Lower lobe of right lung (tissue), 2 donors: Measurements from ENCODE around the gene GTPBP1. TPM values are rescaled to one million over a fixed set of nuclear protein-coding genes. Genes with fewer than 3 reads are reported as not detected.

Source experiments
- ATAC-seq, 2 donors: fragments of 200-7000 bp; cut with Tn5 transposase; one replicate each; pipeline ENCODE4 v1.9.1; 2020 to 2022; ENCODE audit warnings: mild to moderate bottlenecking in 2 of 2, moderate library complexity in 2 of 2
- DNase-seq: peaks from one replicate; pipeline ENCODE4 v3.0.0-alpha.2; 2020
- H3K27ac ChIP-seq: fragments of 200-600 bp; one replicate; pipeline ENCODE4 v1.8.0; 2022
- H3K27me3 ChIP-seq: fragments of 200-600 bp; one replicate; pipeline ENCODE4 v1.8.0; 2022; ENCODE audit warnings: low read depth
- H3K36me3 ChIP-seq: fragments of 200-600 bp; one replicate; pipeline ENCODE4 v1.8.0; 2022; ENCODE audit warnings: mild to moderate bottlenecking
- H3K4me1 ChIP-seq: fragments of 200-600 bp; one replicate; pipeline ENCODE4 v1.8.0; 2022
- H3K4me3 ChIP-seq: fragments of 200-600 bp; one replicate; pipeline ENCODE4 v1.8.0; 2022; ENCODE audit warnings: mild to moderate bottlenecking
- H3K9me3 ChIP-seq: fragments of 200-600 bp; one replicate; pipeline ENCODE4 v1.8.0; 2022
- CTCF ChIP-seq: fragments of 200-600 bp; IDR thresholded peaks from one replicate; pipeline ENCODE4 v1.8.0; 2022; ENCODE audit warnings: antibody characterized with exemption, mild to moderate bottlenecking
- intact Hi-C: fragments of 100-400 bp; cut with DNase I; formaldehyde crosslinking; loops from one replicate; pipeline ENCODE4 v1.11.0; 2022
- total RNA-seq: library from RNA; stranded (reverse); fragmentation: NEBNext Ultra II Directional; extraction: Animal tissue kit (Norgen Biotek cat#: 25700); gene quantifications from one replicate; pipeline ENCODE4 v1.2.1, GENCODE V29; 2021
- donor health status: DM: no; HTN: yes; CAD: no; lungs with severe emphysema.

The GTPBP1 gene
- total RNA-seq, 1 donor from 2014 or later = 66.7 TPM

- no peak for TF ChIP-seq CTCF
- DNase-seq (no peak), ATAC-seq (no peak)
- Histone ChIP-seq H3K9me3 (no peaks in the 10 kb centered on the region), H3K4me1 (no peaks in the 10 kb centered on the region), H3K36me3 (peaks cover 16% of the 10 kb centered on the region), H3K27ac (no peak overlapping the region), H3K4me3 (no peak overlapping the region), H3K27me3 (no peaks in the 10 kb centered on the region)
- intact Hi-C loops = no loop called here
These were observed 68.9 kb downstream of the GTPBP1 start for GRCh38 chr22:38774496-38775166.

GRCh38 chr22:38775656-38776055, 69.9 kb downstream of the GTPBP1 start:
- H3K4me1 ChIP-seq = no peaks in the 10 kb centered on the region
- no peak overlapping the region for H3K4me3 ChIP-seq
- peaks cover 26% of the 10 kb centered on the region for H3K36me3 ChIP-seq
- no peak for DNase-seq
- intact Hi-C loops = no loop called here
- TF ChIP-seq CTCF = no peak
- H3K9me3 ChIP-seq = no peaks in the 10 kb centered on the region
- ATAC-seq = no peak
- H3K27ac ChIP-seq = no peak overlapping the region
- no peaks in the 10 kb centered on the region for H3K27me3 ChIP-seq

- no peak overlapping the region for H3K4me3 ChIP-seq
- ATAC-seq (no peak), DNase-seq (no peak)
- H3K9me3 ChIP-seq = no peaks in the 10 kb centered on the region
- intact Hi-C loops = no loop called here
- peaks cover 30% of the 10 kb centered on the region for H3K36me3 ChIP-seq
- no peak overlapping the region for H3K27ac ChIP-seq
- no peaks in the 10 kb centered on the region for H3K4me1 ChIP-seq
- H3K27me3 ChIP-seq = no peaks in the 10 kb centered on the region
- no peak for TF ChIP-seq CTCF
These were observed 70.3 kb downstream of the GTPBP1 start for GRCh38 chr22:38776086-38776485.

- no peak for TF ChIP-seq CTCF
- Histone ChIP-seq H3K9me3 (no peaks in the 10 kb centered on the region), H3K27ac (no peak overlapping the region), H3K4me1 (no peaks in the 10 kb centered on the region), H3K27me3 (no peaks in the 10 kb centered on the region), H3K4me3 (no peak overlapping the region), H3K36me3 (peaks cover 39% of the 10 kb centered on the region)
- DNase-seq = no peak
- intact Hi-C loops = no loop called here
- no peak for ATAC-seq
These were observed 71.4 kb downstream of the GTPBP1 start for GRCh38 chr22:38777087-38777671.

GRCh38 chr22:38781033-38781432, 75.3 kb downstream of the GTPBP1 start:
- H3K4me1 ChIP-seq = no peaks in the 10 kb centered on the region
- ATAC-seq (no peak), DNase-seq (no peak)
- no peak overlapping the region for H3K4me3 ChIP-seq
- H3K27me3 ChIP-seq = no peaks in the 10 kb centered on the region
- H3K36me3 ChIP-seq = peaks cover 43% of the 10 kb centered on the region
- TF ChIP-seq CTCF = no peak
- H3K27ac ChIP-seq = no peak overlapping the region
- intact Hi-C loops = no loop called here
- no peaks in the 10 kb centered on the region for H3K9me3 ChIP-seq
